ENCODE results near the gene PAM.
"Not testable (repeated sequence)": the region's sequence is repeated elsewhere in the genome, so short reads cannot be mapped to it uniquely, and the experiment has no call there.

PAM gene

DNA sequence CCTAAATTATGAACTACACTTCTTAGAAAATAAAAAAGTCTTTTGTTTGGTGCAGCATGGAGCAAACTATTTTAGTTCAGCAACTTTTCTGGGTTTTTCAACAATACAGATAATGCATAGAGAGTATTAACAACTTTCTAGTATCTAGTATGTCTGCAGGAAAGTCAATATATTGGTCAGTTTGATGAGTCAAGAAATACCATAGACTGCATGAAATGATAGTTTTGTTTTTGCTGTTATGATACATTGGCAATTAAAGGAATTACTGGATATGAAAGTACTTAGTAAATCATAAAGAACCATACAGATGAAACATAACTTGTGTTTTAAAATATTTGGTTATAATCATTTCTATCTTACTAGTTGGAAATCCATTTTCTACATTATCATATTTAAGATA, 191.3 kb downstream of the PAM start:
- DNase-seq: no peak

GRCh38 chr5:102946971-102947370, 191.9 kb downstream of the PAM start:
- no peak for DNase-seq

- DNase-seq: no peak
Observed at GRCh38 chr5:102955488-102955887, 200.4 kb downstream of the PAM start.

DNA sequence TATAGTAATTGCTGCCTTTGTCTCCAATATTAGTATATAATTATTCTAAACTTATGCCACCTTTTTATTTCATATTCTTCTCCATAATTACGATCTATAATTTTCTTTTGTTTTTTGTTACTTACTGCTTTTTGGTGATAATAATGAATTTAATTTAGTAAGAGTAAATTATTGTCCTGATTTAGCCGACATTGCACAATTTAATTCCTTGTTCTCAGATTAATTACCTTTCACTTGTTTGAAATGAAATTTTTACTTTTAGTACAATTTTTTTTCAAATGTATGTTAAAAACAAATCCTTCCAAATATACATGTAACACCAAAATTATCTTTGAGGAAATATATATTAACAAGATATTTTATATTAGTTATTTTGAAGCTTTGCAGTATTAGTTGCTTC, 201.5 kb downstream of the PAM start:
- DNase-seq: no peak

DNA sequence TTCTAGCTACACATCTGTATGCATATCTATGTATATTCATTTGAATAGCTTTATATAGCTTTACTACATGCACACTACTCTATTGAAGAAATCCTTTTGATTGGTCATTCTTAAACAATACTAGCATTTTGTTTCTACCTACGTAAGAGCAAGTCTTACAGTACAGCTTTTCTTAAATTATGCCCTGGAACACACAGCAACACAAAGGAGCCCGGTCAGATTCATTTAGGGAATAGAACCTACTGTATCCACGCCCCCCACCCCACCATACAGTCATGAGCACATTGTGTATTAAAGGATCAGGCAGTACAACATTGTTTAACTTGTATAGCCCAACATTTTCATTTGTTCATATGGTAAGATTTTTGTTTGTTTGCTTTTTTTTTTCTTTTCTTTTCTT, 202.0 kb downstream of the PAM start:
- DNase-seq: no peak

DNA sequence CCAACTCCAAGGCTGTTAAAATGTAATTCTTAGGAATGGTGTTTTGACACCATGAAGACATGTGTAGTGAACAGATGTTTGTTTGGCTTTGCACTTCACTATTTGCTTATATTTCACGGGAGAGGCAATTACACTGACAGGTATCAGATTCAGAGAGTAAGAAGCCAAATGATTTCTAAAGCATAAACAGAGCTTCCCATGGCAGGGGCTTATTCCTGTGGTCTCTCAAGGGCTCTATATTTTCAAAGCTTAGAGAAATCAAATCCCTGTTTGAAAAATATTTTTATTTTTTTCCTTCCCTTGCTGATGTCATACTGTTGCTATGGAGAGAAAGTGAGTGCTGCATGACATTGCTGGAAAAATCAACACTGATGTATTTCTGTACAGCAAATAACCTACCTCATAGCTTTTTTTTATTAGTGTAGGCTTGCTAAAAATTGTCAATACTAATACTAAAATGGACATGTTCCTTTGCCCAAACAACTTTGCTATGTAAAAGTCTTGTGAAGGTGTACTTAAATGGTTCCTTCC, 203.4 kb downstream of the PAM start:
- no peak for DNase-seq

DNA sequence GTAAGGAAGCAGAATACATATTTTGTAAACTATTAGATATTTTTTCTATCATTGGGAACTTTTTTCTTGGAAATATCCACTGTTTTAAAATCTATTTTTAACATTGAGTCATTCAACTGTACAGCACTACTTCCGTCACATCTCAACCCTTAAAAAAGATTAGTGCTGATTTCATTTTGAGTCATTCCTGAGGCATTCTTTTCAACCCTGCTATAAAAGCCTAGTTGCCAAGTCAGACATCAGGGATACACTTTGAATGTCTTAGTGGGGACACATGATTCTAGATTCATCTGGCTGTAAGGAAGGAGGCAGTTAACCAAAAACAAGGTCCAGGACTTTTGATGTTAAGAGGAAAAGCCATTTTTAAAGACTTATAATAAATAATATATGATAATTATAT, 203.9 kb downstream of the PAM start:
- DNase-seq: no peak

GRCh38 chr5:102961671-102962070, 206.6 kb downstream of the PAM start:
- DNase-seq: no peak

DNA sequence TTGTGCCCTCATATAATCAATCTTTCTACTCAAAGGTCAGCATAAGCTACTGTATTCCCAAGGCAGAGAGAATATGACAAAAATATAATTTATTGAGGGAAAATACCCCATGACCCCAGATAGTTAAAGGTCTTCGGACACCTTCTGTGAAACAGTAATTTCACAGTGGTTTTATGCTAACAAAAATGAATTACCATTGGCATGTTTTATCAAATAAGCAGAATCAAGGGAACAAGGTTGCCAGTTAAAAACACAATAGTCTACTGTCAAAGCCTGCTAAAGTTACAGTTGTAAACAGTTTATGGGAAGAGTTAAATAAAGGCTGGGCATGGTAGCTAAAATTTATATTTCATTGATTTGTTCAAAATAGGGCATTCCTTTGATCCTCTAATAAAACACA, 210.5 kb downstream of the PAM start:
- no peak for DNase-seq

DNA sequence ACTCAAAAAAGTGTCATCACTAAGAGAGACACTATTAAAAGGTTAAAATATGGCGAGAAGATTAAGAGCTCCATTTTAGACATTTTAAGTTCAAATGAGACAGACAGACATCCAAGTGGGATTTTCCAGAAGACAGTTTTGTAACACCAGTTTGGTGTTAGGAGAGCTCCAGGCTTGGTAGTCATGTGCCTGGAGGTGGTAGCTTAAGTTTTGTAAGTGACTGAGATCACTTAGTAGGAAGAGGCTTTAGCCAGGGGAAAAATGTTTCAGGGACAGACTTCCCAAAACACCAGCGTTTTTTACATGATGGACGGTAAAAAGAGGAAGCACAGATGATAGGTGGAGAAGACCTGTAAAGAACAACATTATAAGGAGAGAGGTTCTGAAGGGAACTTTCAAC, 214.5 kb downstream of the PAM start:
- DNase-seq: no peak

DNA sequence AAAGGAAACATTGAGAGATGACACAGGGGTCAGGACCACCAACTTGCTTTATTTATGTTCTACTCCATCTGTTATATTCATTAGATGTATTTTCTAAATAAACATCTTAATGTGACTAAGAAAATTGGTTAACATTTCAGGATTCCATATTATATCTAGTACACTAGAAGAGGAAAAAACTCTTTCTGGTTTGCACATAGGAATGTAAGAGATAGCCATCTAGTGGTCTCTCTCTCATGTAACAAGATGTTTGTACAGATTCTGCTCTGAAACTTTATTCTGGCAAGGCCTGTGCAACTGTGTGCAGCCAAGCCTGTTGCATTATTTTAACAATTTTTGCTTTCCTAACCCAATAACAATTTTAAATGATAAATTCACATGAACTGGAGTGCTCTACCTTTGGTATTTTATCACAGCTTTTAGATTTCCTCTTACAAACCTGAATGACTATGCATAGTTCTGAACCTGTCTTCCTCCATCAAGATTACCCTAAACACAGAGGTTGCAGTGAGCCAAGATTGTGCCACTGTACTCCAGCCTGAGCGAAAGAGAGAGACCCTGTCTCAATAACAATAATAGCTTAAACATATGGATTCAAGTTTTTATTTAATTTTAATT, 216.7 kb downstream of the PAM start:
- no peak for DNase-seq

GRCh38 chr5:102974177-102974576, 219.1 kb downstream of the PAM start:
- DNase-seq: no peak

DNA sequence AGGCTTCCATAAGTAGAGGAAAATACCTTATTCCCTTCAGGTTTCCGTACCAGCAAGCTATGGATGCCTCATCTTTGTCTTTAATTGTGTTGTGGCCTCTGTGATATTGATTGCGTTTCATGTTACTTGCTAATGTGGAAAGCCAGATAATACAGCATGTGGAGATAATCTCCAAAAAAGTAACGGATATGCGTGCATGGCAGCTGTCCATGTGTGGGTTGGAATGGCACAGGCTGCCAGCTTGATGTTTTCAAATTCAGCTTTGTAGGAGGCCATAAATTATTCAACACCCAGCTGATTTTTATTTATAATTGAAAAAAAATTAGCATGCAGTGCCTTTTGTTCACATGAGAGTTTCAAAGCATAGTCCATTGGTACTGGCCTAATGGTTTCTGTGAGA, 219.9 kb downstream of the PAM start:
- DNase-seq: no peak

- DNase-seq: no peak
Observed at GRCh38 chr5:102975457-102976182, 220.5 kb downstream of the PAM start.

GRCh38 chr5:102981957-102982635, 227.0 kb downstream of the PAM start:
- no peak for DNase-seq

GRCh38 chr5:102986074-102986473, 231.0 kb downstream of the PAM start:
- no peak for DNase-seq

- no peak for DNase-seq
Observed at GRCh38 chr5:102988459-102988858, 233.4 kb downstream of the PAM start.

- no peak for DNase-seq
Observed at GRCh38 chr5:102991802-102992201, 236.7 kb downstream of the PAM start.

- DNase-seq: no peak
Observed at GRCh38 chr5:102996011-102996575, 241.0 kb downstream of the PAM start.

DNA sequence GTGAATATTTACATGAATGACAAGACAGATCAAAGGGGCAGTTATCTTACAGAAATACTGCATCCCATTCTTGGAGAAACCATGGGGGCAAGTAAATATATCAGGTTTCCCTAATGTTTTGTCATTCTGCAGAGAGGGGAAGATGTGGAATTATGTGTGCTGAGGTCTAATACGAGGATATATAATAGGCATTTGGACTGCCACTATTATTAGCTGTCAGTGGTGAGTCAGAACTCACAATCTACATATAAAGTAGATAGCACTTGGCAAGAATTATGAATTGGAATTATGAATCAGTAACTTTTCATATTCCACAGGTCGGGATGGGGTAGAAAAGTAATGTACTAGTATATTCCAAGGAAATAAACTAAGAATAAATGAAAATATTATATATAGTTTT, 243.1 kb downstream of the PAM start:
- DNase-seq: no peak

DNA sequence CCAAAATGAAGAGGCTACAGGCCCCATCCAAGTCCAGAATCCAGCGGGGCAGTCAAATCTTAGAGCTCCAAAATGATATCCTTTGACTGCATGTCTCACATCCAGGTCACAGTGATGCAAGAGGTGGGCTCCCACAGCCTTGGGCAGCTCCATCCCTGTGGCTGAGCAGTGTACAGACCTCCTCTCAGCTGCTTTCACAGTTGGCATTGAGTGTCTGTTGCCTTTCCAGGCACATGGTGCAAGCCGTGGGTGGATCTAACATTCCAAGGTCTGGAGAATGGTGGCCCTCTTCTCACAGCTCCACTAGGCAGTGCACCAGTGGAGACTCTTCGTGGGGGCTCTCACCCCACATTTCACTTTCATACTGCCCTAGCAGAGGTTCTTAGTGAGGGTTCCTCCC, 244.1 kb downstream of the PAM start:
- no peak for DNase-seq

DNA sequence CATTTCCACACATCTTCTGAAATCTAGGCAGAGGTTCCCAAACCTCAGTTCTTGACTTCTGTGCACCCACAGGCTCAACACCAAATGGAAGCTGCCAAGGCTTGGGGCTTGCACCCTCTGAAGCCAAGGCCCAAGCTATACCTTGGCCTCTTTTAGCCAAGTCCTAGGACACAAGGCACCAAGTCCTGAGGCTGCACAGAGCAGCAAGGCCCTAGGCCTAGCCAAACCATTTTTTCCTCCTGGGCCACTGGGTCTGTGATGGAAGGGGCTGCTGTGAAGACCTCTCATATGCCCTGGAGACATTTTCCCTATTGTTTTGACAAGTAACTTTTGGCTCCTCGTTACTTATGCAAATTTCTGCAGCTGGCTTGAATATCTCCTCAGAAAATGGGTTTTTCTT, 244.5 kb downstream of the PAM start:
- not testable (repeated sequence) for DNase-seq

- no peak for DNase-seq
Observed at GRCh38 chr5:103000089-103000488, 245.0 kb downstream of the PAM start.

GRCh38 chr5:103003872-103004271, 248.8 kb downstream of the PAM start:
- DNase-seq: no peak
